PC-3 (cell line): ENCODE measurements around the gene FAM222A. TPM values are rescaled to one million over a fixed set of nuclear protein-coding genes. Genes with fewer than 3 reads are reported as not detected.

Experiments used
- ATAC-seq: fragments of 200-7000 bp; cut with Tn5 transposase; 2 replicates; pipeline ENCODE4 v1.9.1; 2020; ENCODE audit warnings: mild to moderate bottlenecking, moderate library complexity
- BruUV-seq: library from RNA; stranded (reverse); fragments of 400-500 nt; replicated peaks from 2 replicates; lab custom pipeline; 2021; lab: Mats Ljungman, UMichigan
- CTCF ChIA-PET: fragments of 300-600 bp; sonication (Branson Sonifier 250); formaldehyde crosslinking; loops from one replicate; lab custom pipeline; 2022; ENCODE audit warnings: antibody characterized with exemption; lab: Charles Lee
- POLR2A ChIA-PET: fragments of 300-600 bp; sonication (Branson Sonifier 250); formaldehyde crosslinking; loops from one replicate; lab custom pipeline; 2022; ENCODE audit warnings: antibody characterized with exemption; ENCODE audit not compliant: unreplicated experiment; lab: Charles Lee
- DNase-seq: peaks from one replicate; pipeline ENCODE4 v3.0.0-alpha.2; 2015
- H2AFZ ChIP-seq: fragments of 300-600 bp; sonication (generic); 2 replicates; pipeline ENCODE4 v1.6.0; 2016; ENCODE audit warnings: antibody characterized with exemption, low read length
- H3F3A ChIP-seq: fragments of 300-600 bp; sonication (generic); one replicate; pipeline ENCODE4 v1.6.0; 2017; ENCODE audit warnings: antibody characterized with exemption, low read length, control low read depth, mild to moderate bottlenecking; ENCODE audit not compliant: unreplicated experiment
- H3K27ac ChIP-seq: fragments of 300-600 bp; sonication (generic); 2 replicates; pipeline ENCODE4 v1.5.1; 2016; ENCODE audit warnings: mild to moderate bottlenecking, low read length
- H3K27me3 ChIP-seq: fragments of 300-600 bp; sonication (generic); 2 replicates; pipeline ENCODE4 v1.6.1; 2016; ENCODE audit warnings: low read length, mixed read lengths
- H3K36me3 ChIP-seq: fragments of 300-600 bp; sonication (generic); 2 replicates; pipeline ENCODE4 v1.6.1; 2016; ENCODE audit warnings: low read depth, mixed run types, low read length, mixed read lengths
- H3K4me1 ChIP-seq: fragments of 300-600 bp; sonication (generic); 2 replicates; pipeline ENCODE4 v1.5.1; 2016; ENCODE audit warnings: low read length; ENCODE audit not compliant: insufficient read depth
- H3K4me2 ChIP-seq: fragments of 300-600 bp; sonication (generic); 2 replicates; pipeline ENCODE4 v1.6.0; 2016; ENCODE audit warnings: low read length
- H3K4me3 ChIP-seq: fragments of 300-600 bp; sonication (generic); 2 replicates; pipeline ENCODE4 v1.5.1; 2016; ENCODE audit warnings: mild to moderate bottlenecking, low read length, mixed read lengths
- H3K79me2 ChIP-seq: fragments of 300-600 bp; sonication (generic); 2 replicates; pipeline ENCODE4 v1.6.1; 2017; ENCODE audit warnings: low read length, mixed read lengths
- H3K9ac ChIP-seq: fragments of 300-600 bp; sonication (generic); 2 replicates; pipeline ENCODE4 v1.6.0; 2016; ENCODE audit warnings: mild to moderate bottlenecking, low read length
- H3K9me2 ChIP-seq: fragments of 300-600 bp; sonication (generic); replicated peaks from 2 replicates; pipeline ENCODE4 v1.6.1; 2016; ENCODE audit warnings: mixed run types, low read length, mixed read lengths
- H3K9me3 ChIP-seq: fragments of 300-600 bp; sonication (generic); 2 replicates; pipeline ENCODE4 v1.6.1; 2016; ENCODE audit warnings: low read length, mixed read lengths
- H4K20me1 ChIP-seq: fragments of 300-600 bp; sonication (generic); 2 replicates; pipeline ENCODE4 v1.6.1; 2016; ENCODE audit warnings: low read length, mixed read lengths
- CTCF ChIP-seq: fragments of 300-600 bp; sonication (generic); conservative IDR thresholded peaks from 2 replicates; pipeline ENCODE4 v1.5.1; 2017; ENCODE audit warnings: antibody characterized with exemption, low read depth, mild to moderate bottlenecking, low read length
- EZH2 ChIP-seq: fragments of 300-600 bp; sonication (generic); IDR thresholded peaks from one replicate; pipeline ENCODE4 v1.6.1; 2017; ENCODE audit warnings: antibody characterized with exemption, mild to moderate bottlenecking, low read length; ENCODE audit not compliant: unreplicated experiment
- EZH2phosphoT487 ChIP-seq: fragments of 300-600 bp; sonication (generic); IDR thresholded peaks from 2 replicates; pipeline ENCODE4 v1.6.1; 2018; ENCODE audit warnings: mild to moderate bottlenecking, antibody characterized with exemption, low read length, borderline replicate concordance
- intact Hi-C: fragments of 100-400 bp; cut with micrococcal nuclease; formaldehyde crosslinking; loops from 2 replicates; pipeline ENCODE4 v1.9.0; 2023
- total RNA-seq: library from RNA; depleted of rRNA; stranded (reverse); fragments of >200 nt; gene quantifications from 2 replicates; pipeline ENCODE4 v1.2.3, GENCODE V29; 2014

The FAM222A gene
- total RNA-seq, 1 experiment from 2014 or later, result 11.7 TPM

GRCh38 chr12:109726106-109726497 lies 12.5 kb downstream of the FAM222A start:
- no peak for ATAC-seq
- Histone ChIP-seq H3K4me3 (no peak overlapping the region), H3F3A (no peaks in the 10 kb centered on the region), H3K9me2 (no peaks in the 10 kb centered on the region), H3K27me3 (no peaks in the 10 kb centered on the region), H4K20me1 (no peaks in the 10 kb centered on the region), H3K79me2 (no peaks in the 10 kb centered on the region), H3K9ac (no peak overlapping the region), H3K9me3 (no peaks in the 10 kb centered on the region), H3K4me1 (no peaks in the 10 kb centered on the region), H2AFZ (no peak overlapping the region), H3K4me2 (no peak overlapping the region), H3K27ac (no peak overlapping the region), H3K36me3 (no peaks in the 10 kb centered on the region)
- intact Hi-C loops, result no loop called here
- BruUV-seq, result no TSS peak
- DNase-seq, result no peak
- POLR2A ChIA-PET, result no interaction called here
- TF ChIP-seq EZH2phosphoT487, result no peak
- no peak for TF ChIP-seq CTCF
- TF ChIP-seq EZH2, result no peak
- CTCF ChIA-PET, result interaction anchor here (0.6 kb wide), 1 partner anchor 143 kb away, joined by 4 read pairs; no protein-coding TSS in a partner anchor

GRCh38 chr12:109726511-109727038 lies 12.9 kb downstream of the FAM222A start:
- TF ChIP-seq CTCF (no peak), EZH2phosphoT487 (no peak), EZH2 (no peak)
- Histone ChIP-seq H3K9ac (no peak overlapping the region), H3K4me2 (no peak overlapping the region), H3K4me1 (no peaks in the 10 kb centered on the region), H3K9me2 (no peaks in the 10 kb centered on the region), H3K9me3 (no peaks in the 10 kb centered on the region), H3K27ac (no peak overlapping the region), H3F3A (no peaks in the 10 kb centered on the region), H3K27me3 (no peaks in the 10 kb centered on the region), H2AFZ (no peak overlapping the region), H3K36me3 (no peaks in the 10 kb centered on the region), H3K79me2 (no peaks in the 10 kb centered on the region), H3K4me3 (no peak overlapping the region), H4K20me1 (no peaks in the 10 kb centered on the region)
- CTCF ChIA-PET, result no interaction called here
- DNase-seq (no peak), ATAC-seq (no peak)
- no TSS peak for BruUV-seq
- intact Hi-C loops, result no loop called here
- POLR2A ChIA-PET, result no interaction called here

- ChIA-PET POLR2A (no interaction called here), CTCF (no interaction called here)
- intact Hi-C loops, result no loop called here
These were observed 13.6 kb downstream of the FAM222A start for GRCh38 chr12:109727039-109727723.

More at GRCh38 chr12:109727039-109727723, 13.6 kb downstream of the FAM222A start:
- no peak overlapping the region for H3K4me3 ChIP-seq
- no peak overlapping the region for H3K9ac ChIP-seq
- H2AFZ ChIP-seq, result no peak overlapping the region
- BruUV-seq, result no TSS peak
- no peaks in the 10 kb centered on the region for H3K4me1 ChIP-seq
- H4K20me1 ChIP-seq, result no peaks in the 10 kb centered on the region
- DNase-seq, result no peak
- H3K9me2 ChIP-seq, result no peaks in the 10 kb centered on the region
- no peaks in the 10 kb centered on the region for H3K9me3 ChIP-seq
- no peaks in the 10 kb centered on the region for H3F3A ChIP-seq
- no peak for ATAC-seq
- no peaks in the 10 kb centered on the region for H3K79me2 ChIP-seq
- H3K27ac ChIP-seq, result no peak overlapping the region
- H3K4me2 ChIP-seq, result no peak overlapping the region
- H3K36me3 ChIP-seq, result no peaks in the 10 kb centered on the region
- no peaks in the 10 kb centered on the region for H3K27me3 ChIP-seq
- TF ChIP-seq CTCF (no peak), EZH2 (no peak), EZH2phosphoT487 (no peak)
